ENCODE data around the gene SLC5A3. TPM values are rescaled to one million over a fixed set of nuclear protein-coding genes. Genes with fewer than 3 reads are reported as not detected.

Gene SLC5A3
- polyA plus RNA-seq, 1 experiment, result 1.9 TPM

DNA sequence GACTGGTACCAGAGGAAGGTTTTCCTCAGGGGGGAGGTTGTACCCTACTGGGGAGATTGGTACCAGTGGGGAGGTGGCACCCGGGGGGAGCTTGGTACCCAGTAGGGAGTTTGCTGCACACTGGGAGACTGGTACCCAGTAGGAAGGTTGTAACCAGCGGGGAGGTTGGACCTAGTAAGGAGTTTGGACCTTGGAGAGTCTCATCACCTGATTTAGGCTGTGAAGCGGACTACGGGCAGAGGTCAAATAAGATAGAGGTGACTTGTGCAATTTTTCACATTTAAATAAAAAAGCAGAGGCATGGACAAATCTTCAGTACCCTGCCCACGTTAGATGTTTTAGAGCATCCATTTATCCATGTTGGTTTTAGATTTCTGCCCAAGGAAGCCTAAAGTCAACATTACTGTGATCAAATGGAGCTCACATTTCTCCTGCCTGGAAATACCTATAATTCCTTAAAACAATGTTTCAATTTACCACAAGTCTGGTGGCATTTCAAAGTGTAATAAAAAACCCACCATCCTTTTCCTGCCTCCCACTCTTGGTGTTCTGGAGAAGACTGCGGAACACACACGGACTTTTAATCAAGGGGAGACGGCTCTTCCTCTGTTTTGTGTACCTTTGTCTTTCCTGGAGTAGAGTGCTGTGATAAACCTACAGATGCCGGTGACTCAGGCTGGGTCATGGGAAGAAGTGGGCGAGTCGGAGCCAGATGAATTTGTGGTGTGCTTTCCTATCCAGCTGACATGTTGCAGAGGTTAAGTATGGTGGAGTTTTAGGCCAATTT lies 36.2 kb upstream of the SLC5A3 start:
- POLR2A ChIA-PET, result no interaction called here
- no peak for DNase-seq (ENCODE audit: low read depth)
- CTCF ChIA-PET, result no interaction called here

DNA sequence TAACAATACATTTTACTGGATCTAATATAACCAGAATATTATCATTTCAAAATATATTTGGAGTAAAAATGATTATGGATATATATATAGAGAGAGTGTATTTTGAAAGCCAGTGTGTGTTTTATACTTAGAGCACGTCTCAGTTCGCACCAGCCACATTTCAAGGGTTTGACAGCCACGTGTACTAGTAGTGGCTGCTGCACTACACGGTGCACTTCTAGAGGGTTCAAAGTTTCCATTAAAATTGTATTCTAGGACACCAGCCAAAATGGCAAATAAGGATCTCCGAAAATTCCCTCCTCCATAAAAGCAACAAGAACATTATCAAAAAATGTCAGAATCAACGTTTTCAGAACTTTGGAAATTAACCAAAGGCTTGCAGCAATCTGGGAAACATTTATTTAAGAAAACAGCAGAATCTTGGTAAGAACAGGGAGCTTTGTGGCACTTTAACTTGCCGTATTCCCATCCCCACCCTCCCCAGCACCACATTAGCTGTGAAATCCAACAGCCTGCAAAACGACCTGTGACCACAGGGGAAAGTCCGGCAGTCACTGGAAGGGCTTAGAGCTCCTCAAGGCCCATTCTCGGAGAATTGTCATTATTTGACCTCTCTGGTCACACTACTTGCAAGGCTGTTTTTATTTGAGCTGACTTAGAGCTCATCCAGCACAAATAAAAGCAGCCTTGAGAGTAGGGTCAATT lies 33.5 kb upstream of the SLC5A3 start:
- POLR2A ChIA-PET, result no interaction called here
- Histone ChIP-seq H3K4me3 (ENCODE audit: low read depth, low read length) (no peak overlapping the region), H3K27me3 (ENCODE audit: control insufficient read depth, insufficient read depth, low read length) (no peaks in the 10 kb centered on the region), H3K36me3 (ENCODE audit: control insufficient read depth, insufficient read depth, low read length) (no peaks in the 10 kb centered on the region)
- TF ChIP-seq, protein P1, sequence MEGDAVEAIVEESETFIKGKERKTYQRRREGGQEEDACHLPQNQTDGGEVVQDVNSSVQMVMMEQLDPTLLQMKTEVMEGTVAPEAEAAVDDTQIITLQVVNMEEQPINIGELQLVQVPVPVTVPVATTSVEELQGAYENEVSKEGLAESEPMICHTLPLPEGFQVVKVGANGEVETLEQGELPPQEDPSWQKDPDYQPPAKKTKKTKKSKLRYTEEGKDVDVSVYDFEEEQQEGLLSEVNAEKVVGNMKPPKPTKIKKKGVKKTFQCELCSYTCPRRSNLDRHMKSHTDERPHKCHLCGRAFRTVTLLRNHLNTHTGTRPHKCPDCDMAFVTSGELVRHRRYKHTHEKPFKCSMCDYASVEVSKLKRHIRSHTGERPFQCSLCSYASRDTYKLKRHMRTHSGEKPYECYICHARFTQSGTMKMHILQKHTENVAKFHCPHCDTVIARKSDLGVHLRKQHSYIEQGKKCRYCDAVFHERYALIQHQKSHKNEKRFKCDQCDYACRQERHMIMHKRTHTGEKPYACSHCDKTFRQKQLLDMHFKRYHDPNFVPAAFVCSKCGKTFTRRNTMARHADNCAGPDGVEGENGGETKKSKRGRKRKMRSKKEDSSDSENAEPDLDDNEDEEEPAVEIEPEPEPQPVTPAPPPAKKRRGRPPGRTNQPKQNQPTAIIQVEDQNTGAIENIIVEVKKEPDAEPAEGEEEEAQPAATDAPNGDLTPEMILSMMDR (IDR thresholded peaks at IDR 0.05; ENCODE audit: insufficient read depth, low read depth, low read length), result no peak
- CTCF ChIA-PET, result interaction anchor here (1.0 kb wide), 1 partner anchor 115 kb away, joined by 4 read pairs; no protein-coding TSS in a partner anchor
- no peak for DNase-seq (ENCODE audit: low read depth)

More for the DNA sequence above, 36.2 kb upstream of the SLC5A3 start:
- Histone ChIP-seq H3K27me3 (ENCODE audit: control insufficient read depth, insufficient read depth, low read length) (no peaks in the 10 kb centered on the region), H3K36me3 (ENCODE audit: control insufficient read depth, insufficient read depth, low read length) (no peaks in the 10 kb centered on the region), H3K4me3 (ENCODE audit: low read depth, low read length) (no peak overlapping the region)
- TF ChIP-seq, protein P1 (IDR thresholded peaks at IDR 0.05; ENCODE audit: insufficient read depth, low read depth, low read length), result no peak

DNA sequence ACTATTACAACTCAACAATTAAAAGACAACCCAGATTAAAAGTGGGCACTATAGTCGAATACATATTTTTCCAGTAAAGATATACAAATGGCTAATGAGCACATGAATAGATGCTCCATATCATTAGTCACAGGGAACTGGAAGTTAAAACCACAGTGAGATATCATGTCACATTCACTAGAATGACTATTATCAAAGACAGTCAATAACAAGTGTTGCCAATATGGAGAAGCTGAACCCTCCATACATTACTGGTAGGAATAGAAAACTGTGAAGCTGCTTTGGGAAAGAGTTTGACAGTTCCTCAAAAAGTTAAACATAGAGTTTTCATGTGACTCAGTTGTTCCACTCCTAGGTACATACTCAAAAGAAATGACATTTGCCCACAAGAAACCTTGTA lies 30.6 kb upstream of the SLC5A3 start:
- no peak for DNase-seq (ENCODE audit: low read depth)
- ChIA-PET CTCF (interaction anchor here (0.9 kb wide), 1 partner anchor 305 kb away, joined by 3 read pairs; no protein-coding TSS in a partner anchor), POLR2A (no interaction called here)
- no peak overlapping the region for H3K4me3 ChIP-seq (ENCODE audit: low read depth, low read length)
- no peaks in the 10 kb centered on the region for H3K27me3 ChIP-seq (ENCODE audit: control insufficient read depth, insufficient read depth, low read length)
- no peaks in the 10 kb centered on the region for H3K36me3 ChIP-seq (ENCODE audit: control insufficient read depth, insufficient read depth, low read length)
- TF ChIP-seq, protein P1 (IDR thresholded peaks at IDR 0.05; ENCODE audit: insufficient read depth, low read depth, low read length), result no peak

DNA sequence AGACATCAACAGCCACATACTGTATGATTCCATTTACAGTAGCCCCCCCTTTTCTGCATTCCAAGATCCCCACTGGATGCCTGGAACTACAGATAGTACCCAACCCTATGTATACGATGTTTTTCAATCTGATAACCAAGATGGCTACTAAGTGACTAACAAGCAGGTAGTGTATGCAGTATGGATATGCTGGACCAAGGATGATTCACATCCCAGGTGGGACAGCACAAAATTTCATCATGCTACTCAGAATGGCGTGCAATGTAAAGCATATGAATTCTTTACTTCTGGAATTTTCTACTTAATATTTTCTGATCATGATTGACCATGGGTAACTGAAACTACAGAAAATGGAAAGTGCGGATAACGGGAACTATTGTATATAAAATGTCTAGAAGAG lies 30.0 kb upstream of the SLC5A3 start:
- Histone ChIP-seq H3K36me3 (ENCODE audit: control insufficient read depth, insufficient read depth, low read length) (no peaks in the 10 kb centered on the region), H3K4me3 (ENCODE audit: low read depth, low read length) (no peak overlapping the region), H3K27me3 (ENCODE audit: control insufficient read depth, insufficient read depth, low read length) (no peaks in the 10 kb centered on the region)
- no peak for DNase-seq (ENCODE audit: low read depth)
- TF ChIP-seq, protein P1 (IDR thresholded peaks at IDR 0.05; ENCODE audit: insufficient read depth, low read depth, low read length), result no peak
- ChIA-PET POLR2A (no interaction called here), CTCF (interaction anchor here (0.9 kb wide), 1 partner anchor 304 kb away, joined by 3 read pairs; no protein-coding TSS in a partner anchor)

DNA sequence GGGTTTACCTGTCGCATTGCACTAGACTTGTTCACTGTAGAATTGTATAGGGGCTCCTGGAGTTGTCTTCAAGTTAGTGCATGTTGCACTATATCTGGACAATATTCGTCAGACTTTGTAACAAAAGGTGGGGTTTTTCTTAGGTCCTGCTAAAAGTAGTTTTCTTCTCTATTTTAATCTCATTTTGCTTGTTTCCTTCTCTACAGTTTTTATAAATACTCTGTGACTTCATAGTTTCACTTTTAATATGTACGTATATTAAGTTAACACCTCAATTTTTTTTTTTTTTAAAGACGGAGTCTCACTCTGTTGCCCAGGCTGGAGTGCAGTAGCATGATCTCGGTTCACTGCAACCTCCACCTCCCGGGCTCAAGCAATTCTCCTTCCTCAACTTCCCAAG lies 26.5 kb upstream of the SLC5A3 start:
- no peaks in the 10 kb centered on the region for H3K27me3 ChIP-seq (ENCODE audit: control insufficient read depth, insufficient read depth, low read length)
- POLR2A ChIA-PET, result no interaction called here
- no peak overlapping the region for H3K4me3 ChIP-seq (ENCODE audit: low read depth, low read length)
- no peaks in the 10 kb centered on the region for H3K36me3 ChIP-seq (ENCODE audit: control insufficient read depth, insufficient read depth, low read length)
- TF ChIP-seq, protein P1 (IDR thresholded peaks at IDR 0.05; ENCODE audit: insufficient read depth, low read depth, low read length), result no peak
- CTCF ChIA-PET, result no interaction called here
- no peak for DNase-seq (ENCODE audit: low read depth)

All from BJ (cell line).